ENCODE data around the gene PRAMEF12. TPM values are rescaled to one million over a fixed set of nuclear protein-coding genes. Genes with fewer than 3 reads are reported as not detected.

The PRAMEF12 gene
- polyA plus RNA-seq, 1 donor from 2014 or later, result not detected

GRCh38 chr1:12760256-12760795 is 13.2 kb upstream of the PRAMEF12 start:
- no peaks in the 10 kb centered on the region for H3K4me1 Mint-ChIP-seq
- peaks cover 0 to 2% (median 0%) of the 10 kb centered on the region in 3 donors for H3K9me3 Mint-ChIP-seq
- H3K27me3 Mint-ChIP-seq, result peaks cover 10% of the 10 kb centered on the region
- no peak overlapping the region for H3K4me3 Mint-ChIP-seq
- no peaks in the 10 kb centered on the region for H3K36me3 Mint-ChIP-seq
- H3K27ac Mint-ChIP-seq, result no peak overlapping the region

- Mint-ChIP-seq H3K4me1 (no peaks in the 10 kb centered on the region), H3K36me3 (no peaks in the 10 kb centered on the region), H3K27me3 (peaks cover 9% of the 10 kb centered on the region), H3K27ac (no peak overlapping the region), H3K4me3 (no peak overlapping the region), H3K9me3 (peaks cover 0 to 4% (median 2%) of the 10 kb centered on the region in 3 donors)
Measured at GRCh38 chr1:12761781-12762180, 11.8 kb upstream of the PRAMEF12 start.

GRCh38 chr1:12762766-12763165 is 10.8 kb upstream of the PRAMEF12 start:
- no peaks in the 10 kb centered on the region for H3K4me1 Mint-ChIP-seq
- H3K9me3 Mint-ChIP-seq, result peaks cover 0 to 4% (median 3%) of the 10 kb centered on the region in 3 donors
- H3K4me3 Mint-ChIP-seq, result peak overlapping the region in 1 of 4 donors; percentile 37
- no peak overlapping the region for H3K27ac Mint-ChIP-seq
- H3K27me3 Mint-ChIP-seq, result peaks cover 12% of the 10 kb centered on the region
- H3K36me3 Mint-ChIP-seq, result no peaks in the 10 kb centered on the region

GRCh38 chr1:12763479-12763878 is 10.1 kb upstream of the PRAMEF12 start:
- H3K27ac Mint-ChIP-seq, result no peak overlapping the region
- H3K4me1 Mint-ChIP-seq, result no peaks in the 10 kb centered on the region
- peaks cover 12% of the 10 kb centered on the region for H3K27me3 Mint-ChIP-seq
- no peak overlapping the region for H3K4me3 Mint-ChIP-seq
- no peaks in the 10 kb centered on the region for H3K36me3 Mint-ChIP-seq
- peaks cover 0 to 4% (median 3%) of the 10 kb centered on the region in 3 donors for H3K9me3 Mint-ChIP-seq

GRCh38 chr1:12764016-12764415 is 9.5 kb upstream of the PRAMEF12 start:
- peaks cover 12% of the 10 kb centered on the region for H3K27me3 Mint-ChIP-seq
- H3K27ac Mint-ChIP-seq, result no peak overlapping the region
- peaks cover 0 to 4% (median 3%) of the 10 kb centered on the region in 3 donors for H3K9me3 Mint-ChIP-seq
- H3K4me1 Mint-ChIP-seq, result no peaks in the 10 kb centered on the region
- H3K4me3 Mint-ChIP-seq, result no peak overlapping the region
- H3K36me3 Mint-ChIP-seq, result no peaks in the 10 kb centered on the region

- Mint-ChIP-seq H3K9me3 (peaks cover 0 to 4% (median 3%) of the 10 kb centered on the region in 3 donors), H3K4me3 (no peak overlapping the region), H3K4me1 (no peaks in the 10 kb centered on the region), H3K27me3 (peaks cover 12% of the 10 kb centered on the region), H3K36me3 (no peaks in the 10 kb centered on the region), H3K27ac (no peak overlapping the region)
Measured at GRCh38 chr1:12769031-12769430, 4.5 kb upstream of the PRAMEF12 start.

GRCh38 chr1:12769976-12770505 is 3.5 kb upstream of the PRAMEF12 start:
- Mint-ChIP-seq H3K4me1 (no peaks in the 10 kb centered on the region), H3K4me3 (no peak overlapping the region), H3K27ac (no peak overlapping the region), H3K36me3 (no peaks in the 10 kb centered on the region), H3K27me3 (peaks cover 13% of the 10 kb centered on the region), H3K9me3 (peaks cover 0 to 4% (median 3%) of the 10 kb centered on the region in 3 donors)

- Mint-ChIP-seq H3K4me1 (no peaks in the 10 kb centered on the region), H3K27ac (no peak overlapping the region), H3K4me3 (no peak overlapping the region), H3K27me3 (peaks cover 13% of the 10 kb centered on the region), H3K9me3 (peaks cover 0 to 3% (median 0%) of the 10 kb centered on the region in 3 donors), H3K36me3 (no peaks in the 10 kb centered on the region)
Measured at GRCh38 chr1:12770620-12771019, 2.9 kb upstream of the PRAMEF12 start.

GRCh38 chr1:12771186-12771585 is 2.4 kb upstream of the PRAMEF12 start:
- Mint-ChIP-seq H3K27ac (no peak overlapping the region), H3K27me3 (peaks cover 13% of the 10 kb centered on the region), H3K4me1 (no peaks in the 10 kb centered on the region), H3K4me3 (no peak overlapping the region), H3K36me3 (no peaks in the 10 kb centered on the region), H3K9me3 (peaks cover 0 to 3% (median 0%) of the 10 kb centered on the region in 3 donors)

GRCh38 chr1:12772520-12772919 is 1.0 kb upstream of the PRAMEF12 start:
- Mint-ChIP-seq H3K27ac (no peak overlapping the region), H3K4me3 (no peak overlapping the region), H3K27me3 (peaks cover 14% of the 10 kb centered on the region), H3K9me3 (no peaks in the 10 kb centered on the region), H3K4me1 (no peaks in the 10 kb centered on the region), H3K36me3 (no peaks in the 10 kb centered on the region)

GRCh38 chr1:12774801-12775345 is 1.3 kb downstream of the PRAMEF12 start:
- no peaks in the 10 kb centered on the region for H3K36me3 Mint-ChIP-seq
- H3K27ac Mint-ChIP-seq, result no peak overlapping the region
- H3K9me3 Mint-ChIP-seq, result no peaks in the 10 kb centered on the region
- H3K4me3 Mint-ChIP-seq, result peak overlapping the region in 1 of 4 donors; percentile 43
- H3K4me1 Mint-ChIP-seq, result no peaks in the 10 kb centered on the region
- H3K27me3 Mint-ChIP-seq, result peaks cover 13% of the 10 kb centered on the region

- Mint-ChIP-seq H3K9me3 (no peaks in the 10 kb centered on the region), H3K4me3 (no peak overlapping the region), H3K27me3 (peaks cover 13% of the 10 kb centered on the region), H3K27ac (no peak overlapping the region), H3K4me1 (no peaks in the 10 kb centered on the region), H3K36me3 (no peaks in the 10 kb centered on the region)
Measured at GRCh38 chr1:12775443-12775842, 1.9 kb downstream of the PRAMEF12 start.

GRCh38 chr1:12776801-12777557 is 3.4 kb downstream of the PRAMEF12 start:
- Mint-ChIP-seq H3K4me3 (no peak overlapping the region), H3K9me3 (peaks cover 0 to 3% (median 0%) of the 10 kb centered on the region in 3 donors), H3K4me1 (no peaks in the 10 kb centered on the region), H3K27me3 (peaks cover 9% of the 10 kb centered on the region), H3K36me3 (no peaks in the 10 kb centered on the region), H3K27ac (no peak overlapping the region)

GRCh38 chr1:12778061-12778460 is 4.5 kb downstream of the PRAMEF12 start:
- no peak overlapping the region for H3K4me3 Mint-ChIP-seq
- H3K36me3 Mint-ChIP-seq, result no peaks in the 10 kb centered on the region
- H3K4me1 Mint-ChIP-seq, result no peaks in the 10 kb centered on the region
- H3K27ac Mint-ChIP-seq, result no peak overlapping the region
- H3K9me3 Mint-ChIP-seq, result peaks cover 0 to 5% (median 0%) of the 10 kb centered on the region in 3 donors
- H3K27me3 Mint-ChIP-seq, result peaks cover 9% of the 10 kb centered on the region

GRCh38 chr1:12778907-12779306 is 5.4 kb downstream of the PRAMEF12 start:
- Mint-ChIP-seq H3K4me1 (no peaks in the 10 kb centered on the region), H3K9me3 (peaks cover 0 to 9% (median 2%) of the 10 kb centered on the region in 3 donors), H3K27ac (no peak overlapping the region), H3K4me3 (no peak overlapping the region), H3K36me3 (no peaks in the 10 kb centered on the region), H3K27me3 (peaks cover 9% of the 10 kb centered on the region)
